Superior temporal gyrus (tissue), 1 donor: ENCODE results near the gene MAN1A1.
"Not testable (repeated sequence)": the region's sequence is repeated elsewhere in the genome, so short reads cannot be mapped to it uniquely, and the experiment has no call there.

Source experiments
- DNase-seq: peaks from one replicate; pipeline ENCODE4 v3.0.0-alpha.2; 2016; ENCODE audit errors: extremely low spot score

The MAN1A1 gene

GRCh38 chr6:119303164-119303887 lies 46.2 kb downstream of the MAN1A1 start:
- no peak for DNase-seq

GRCh38 chr6:119301429-119301828 lies 48.1 kb downstream of the MAN1A1 start:
- no peak for DNase-seq

GRCh38 chr6:119299694-119300093 lies 49.9 kb downstream of the MAN1A1 start:
- DNase-seq: no peak

GRCh38 chr6:119297049-119297448 lies 52.5 kb downstream of the MAN1A1 start:
- no peak for DNase-seq

- no peak for DNase-seq
These were observed 53.2 kb downstream of the MAN1A1 start for GRCh38 chr6:119296036-119297035.

DNA sequence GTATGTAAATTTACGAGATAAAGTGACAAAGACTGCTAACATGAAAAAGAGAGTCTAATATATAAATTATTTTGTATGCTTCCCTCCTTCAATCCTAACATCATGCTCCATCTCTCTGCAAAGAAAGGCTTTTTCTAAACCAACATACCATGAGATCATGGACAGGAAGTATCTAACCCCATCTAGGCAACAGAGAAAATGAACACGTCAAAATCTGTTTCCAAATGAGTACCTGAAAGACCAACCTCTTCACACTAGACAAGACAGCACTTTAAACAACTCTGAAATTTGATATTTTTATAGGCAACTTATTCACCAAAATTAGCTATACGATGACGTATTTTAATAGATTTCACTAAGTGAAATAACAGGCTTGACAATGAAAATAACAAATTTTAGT lies 54.6 kb downstream of the MAN1A1 start:
- DNase-seq: no peak

GRCh38 chr6:119291060-119291459 lies 58.5 kb downstream of the MAN1A1 start:
- DNase-seq: not testable (repeated sequence)

GRCh38 chr6:119290306-119290705 lies 59.3 kb downstream of the MAN1A1 start:
- no peak for DNase-seq

DNA sequence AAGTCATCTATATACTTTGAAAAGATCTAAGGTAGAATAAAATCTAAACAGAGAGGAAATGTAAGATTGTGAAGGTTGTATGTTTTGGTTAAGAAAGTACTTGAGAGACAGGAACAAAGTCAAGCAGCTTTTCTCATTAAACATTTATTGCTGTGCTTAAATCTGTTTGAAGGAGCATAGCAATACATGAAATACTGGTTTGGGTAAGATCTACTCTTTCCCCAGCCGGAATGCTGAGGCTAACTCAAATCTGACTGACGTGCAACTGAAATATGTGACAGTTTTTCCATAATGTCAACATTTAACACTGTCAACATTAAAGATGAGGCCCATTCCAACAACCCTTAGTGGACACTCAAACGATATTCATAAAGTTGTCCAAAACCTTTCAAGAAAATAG lies 59.9 kb downstream of the MAN1A1 start:
- DNase-seq: no peak

- DNase-seq: no peak
These were observed 63.5 kb downstream of the MAN1A1 start for GRCh38 chr6:119285908-119286625.

GRCh38 chr6:119284861-119285521 lies 64.6 kb downstream of the MAN1A1 start:
- no peak for DNase-seq

DNA sequence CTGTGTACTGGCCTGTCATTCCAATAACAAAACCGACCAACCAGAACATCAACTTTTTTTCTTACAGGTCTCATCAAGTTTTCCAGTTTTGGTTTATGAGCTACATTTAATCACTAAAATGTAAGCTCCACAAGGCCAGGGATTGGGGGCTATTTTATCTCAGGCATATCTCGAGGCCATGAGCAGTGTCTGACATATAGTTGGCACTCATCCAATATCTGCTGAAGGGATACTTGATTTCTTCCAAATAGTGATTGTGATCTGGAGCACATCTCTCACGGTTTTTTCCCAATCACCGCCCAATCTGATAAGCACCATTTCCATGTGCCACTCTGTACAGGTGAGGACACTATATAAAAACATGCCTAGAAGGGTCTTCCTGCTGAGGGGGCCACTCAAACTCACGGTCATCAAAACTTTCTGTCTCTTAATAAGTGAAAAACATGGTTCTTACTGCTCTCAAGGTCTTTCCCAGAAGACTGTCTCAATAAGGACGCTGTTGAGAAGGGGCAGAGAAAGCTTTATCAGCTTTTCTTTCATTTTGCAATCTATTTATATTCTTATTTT lies 65.5 kb downstream of the MAN1A1 start:
- DNase-seq: no peak

DNA sequence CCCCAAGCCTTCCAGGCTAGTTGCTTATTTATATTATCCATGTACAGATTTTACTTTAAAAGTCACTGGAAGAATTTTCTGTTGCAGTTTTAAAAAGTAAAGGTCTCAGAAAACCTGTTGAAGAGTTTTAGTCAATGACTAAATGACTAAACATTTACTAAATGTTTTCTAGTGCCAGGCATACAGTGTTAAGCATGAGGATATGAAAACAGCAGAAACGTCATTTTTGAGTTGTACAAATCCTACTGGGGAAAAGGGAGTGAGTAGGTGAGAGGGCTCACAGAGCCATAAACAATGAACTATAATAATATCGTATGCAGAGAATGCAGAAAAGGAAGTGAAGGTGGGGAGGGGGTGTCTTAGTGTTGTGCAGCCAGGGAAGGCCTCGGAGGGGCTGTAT lies 66.3 kb downstream of the MAN1A1 start:
- no peak for DNase-seq

- DNase-seq: no peak
These were observed 68.9 kb downstream of the MAN1A1 start for GRCh38 chr6:119280668-119281067.

GRCh38 chr6:119280080-119280479 lies 69.5 kb downstream of the MAN1A1 start:
- DNase-seq: no peak

DNA sequence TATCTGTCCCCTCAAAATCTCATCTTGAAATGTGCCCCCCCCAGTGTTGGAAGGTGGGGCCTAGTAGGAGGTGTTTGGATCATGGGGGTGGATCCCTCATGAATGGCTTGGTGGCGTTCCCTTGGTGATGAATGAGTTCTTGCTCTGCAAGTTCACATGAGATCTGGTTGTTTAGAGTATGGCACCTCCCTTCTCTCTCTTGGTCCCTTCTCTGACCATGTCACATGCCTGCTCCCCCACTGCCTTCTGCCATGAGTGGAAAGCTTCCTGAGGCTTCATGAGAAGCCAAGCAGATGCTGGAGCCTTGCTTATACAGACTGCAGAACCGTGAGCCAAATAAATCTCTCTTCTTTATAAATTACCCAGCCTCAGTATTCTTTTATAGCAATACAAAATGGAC lies 70.9 kb downstream of the MAN1A1 start:
- no peak for DNase-seq

GRCh38 chr6:119277052-119277451 lies 72.5 kb downstream of the MAN1A1 start:
- DNase-seq: no peak

DNA sequence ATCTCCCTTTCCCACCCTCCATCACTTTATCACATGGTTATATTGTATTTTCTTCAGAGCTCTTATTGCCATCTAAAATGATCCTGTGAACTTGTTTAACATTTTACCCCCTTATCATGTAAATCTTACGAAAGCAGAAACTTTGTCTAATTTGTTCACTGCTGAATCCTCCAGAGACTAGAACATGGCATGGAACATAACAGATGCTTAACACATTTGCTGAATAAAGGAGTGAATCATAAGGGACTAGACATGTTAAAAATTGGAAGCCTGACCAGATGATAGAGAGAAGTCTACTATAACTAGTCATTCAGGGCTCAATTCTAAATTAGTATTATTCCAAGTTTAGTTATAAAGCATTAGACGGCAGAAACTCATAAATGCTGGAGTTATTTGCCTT lies 73.3 kb downstream of the MAN1A1 start:
- DNase-seq: no peak

GRCh38 chr6:119274197-119274595 lies 75.4 kb downstream of the MAN1A1 start:
- DNase-seq: no peak

GRCh38 chr6:119273272-119274196 lies 76.0 kb downstream of the MAN1A1 start:
- no peak for DNase-seq
